Loucy (cell line): ENCODE measurements around the gene UBE2J2.

Experiments
- H2AFZ ChIP-seq: fragments of 200-600 bp; sonication (generic); 2 replicates; pipeline ENCODE4 v1.6.0; 2016; ENCODE audit warnings: antibody characterized with exemption, mild to moderate bottlenecking, low read length, moderate library complexity
- H3F3A ChIP-seq: fragments of 200-600 bp; 2 replicates; pipeline ENCODE4 v1.6.0; 2016; ENCODE audit warnings: antibody characterized with exemption, low read depth, mild to moderate bottlenecking
- H3K27me3 ChIP-seq: fragments of 200-600 bp; sonication (generic); 2 replicates; pipeline ENCODE4 v1.6.1; 2014; ENCODE audit warnings: low read length, mild to moderate bottlenecking; ENCODE audit not compliant: insufficient read depth, poor library complexity, severe bottlenecking
- H3K36me3 ChIP-seq: fragments of 200-600 bp; sonication (generic); 2 replicates; pipeline ENCODE4 v1.6.1; 2016; ENCODE audit warnings: low read length; ENCODE audit not compliant: insufficient read depth
- H3K4me1 ChIP-seq: fragments of 200-600 bp; sonication (generic); 2 replicates; pipeline ENCODE4 v1.5.1; 2014; ENCODE audit warnings: low read length, mild to moderate bottlenecking; ENCODE audit not compliant: insufficient read depth, poor library complexity, severe bottlenecking
- H3K4me2 ChIP-seq: fragments of 200-600 bp; sonication (generic); 2 replicates; pipeline ENCODE4 v1.6.0; 2014; ENCODE audit warnings: antibody characterized with exemption, low read length, low read depth, mild to moderate bottlenecking; ENCODE audit not compliant: poor library complexity, severe bottlenecking
- H3K4me3 ChIP-seq: fragments of 200-600 bp; sonication (generic); 2 replicates; pipeline ENCODE4 v1.5.1; 2014; ENCODE audit warnings: low read length, mild to moderate bottlenecking, mixed read lengths; ENCODE audit not compliant: poor library complexity, severe bottlenecking
- H3K79me2 ChIP-seq: fragments of 200-600 bp; sonication (generic); 2 replicates; pipeline ENCODE4 v1.6.1; 2014; ENCODE audit warnings: low read length; ENCODE audit not compliant: insufficient read depth
- H3K9ac ChIP-seq: fragments of 200-600 bp; sonication (generic); 2 replicates; pipeline ENCODE4 v1.6.0; 2014; ENCODE audit warnings: mild to moderate bottlenecking, low read depth, low read length, moderate library complexity; ENCODE audit not compliant: poor library complexity, severe bottlenecking
- H3K9me2 ChIP-seq: fragments of 200-600 bp; sonication (generic); replicated peaks from 2 replicates; pipeline ENCODE4 v1.6.1; 2016; ENCODE audit warnings: low read depth, low read length, mixed read lengths
- H3K9me3 ChIP-seq: fragments of 200-600 bp; sonication (generic); 2 replicates; pipeline ENCODE4 v1.6.1; 2014; ENCODE audit warnings: mild to moderate bottlenecking, antibody characterized with exemption, low read length, low read depth; ENCODE audit not compliant: insufficient read depth
- H4K20me1 ChIP-seq: fragments of 200-600 bp; sonication (generic); 2 replicates; pipeline ENCODE4 v1.6.0; 2014; ENCODE audit warnings: antibody characterized with exemption, low read length, mild to moderate bottlenecking; ENCODE audit not compliant: insufficient read depth, poor library complexity, severe bottlenecking
- CTCF ChIP-seq: fragments of 200-600 bp; sonication (generic); conservative IDR thresholded peaks from 2 replicates; pipeline ENCODE4 v1.5.1; 2014; ENCODE audit warnings: mild to moderate bottlenecking, antibody characterized with exemption, low read length
- EZH2phosphoT487 ChIP-seq: fragments of 200-600 bp; IDR thresholded peaks from 2 replicates; pipeline ENCODE4 v1.6.1; 2018; ENCODE audit warnings: antibody characterized with exemption, mild to moderate bottlenecking, moderate library complexity, borderline replicate concordance

Gene UBE2J2

GRCh38 chr1:1259540-1259939, 14.1 kb downstream of the UBE2J2 start:
- no peak overlapping the region for H3K4me2 ChIP-seq
- H3K27me3 ChIP-seq, result no peaks in the 10 kb centered on the region
- no peaks in the 10 kb centered on the region for H3F3A ChIP-seq
- H4K20me1 ChIP-seq, result no peaks in the 10 kb centered on the region
- no peaks in the 10 kb centered on the region for H3K9me2 ChIP-seq
- H3K36me3 ChIP-seq, result peaks cover 31% of the 10 kb centered on the region; the same call in 1 of the 2 replicates
- H3K9ac ChIP-seq, result no peak overlapping the region
- H3K9me3 ChIP-seq, result no peaks in the 10 kb centered on the region
- H3K4me3 ChIP-seq, result no peak overlapping the region
- no peak for TF ChIP-seq EZH2phosphoT487
- no peak for TF ChIP-seq CTCF
- peaks cover 4% of the 10 kb centered on the region; the same call in 1 of the 2 replicates for H3K79me2 ChIP-seq
- no peak overlapping the region for H2AFZ ChIP-seq
- H3K4me1 ChIP-seq, result no peaks in the 10 kb centered on the region

GRCh38 chr1:1259119-1259488, 14.6 kb downstream of the UBE2J2 start:
- H4K20me1 ChIP-seq, result no peaks in the 10 kb centered on the region
- H3K4me2 ChIP-seq, result no peak overlapping the region
- H3K4me1 ChIP-seq, result no peaks in the 10 kb centered on the region
- H2AFZ ChIP-seq, result no peak overlapping the region
- no peak overlapping the region for H3K9ac ChIP-seq
- H3K36me3 ChIP-seq, result peaks cover 32% of the 10 kb centered on the region; the same call in 1 of the 2 replicates
- H3K79me2 ChIP-seq, result peaks cover 4% of the 10 kb centered on the region; the same call in 1 of the 2 replicates
- H3K9me2 ChIP-seq, result no peaks in the 10 kb centered on the region
- TF ChIP-seq EZH2phosphoT487 (no peak), CTCF (no peak)
- H3K27me3 ChIP-seq, result no peaks in the 10 kb centered on the region
- no peak overlapping the region for H3K4me3 ChIP-seq
- no peaks in the 10 kb centered on the region for H3F3A ChIP-seq
- H3K9me3 ChIP-seq, result no peaks in the 10 kb centered on the region

- no peak overlapping the region for H3K9ac ChIP-seq
- H3F3A ChIP-seq, result no peaks in the 10 kb centered on the region
- H3K79me2 ChIP-seq, result peaks cover 4% of the 10 kb centered on the region; the same call in 1 of the 2 replicates
- H4K20me1 ChIP-seq, result no peaks in the 10 kb centered on the region
- H3K4me2 ChIP-seq, result no peak overlapping the region
- H3K9me3 ChIP-seq, result no peaks in the 10 kb centered on the region
- no peak for TF ChIP-seq EZH2phosphoT487
- no peak for TF ChIP-seq CTCF
- H3K4me3 ChIP-seq, result no peak overlapping the region
- no peaks in the 10 kb centered on the region for H3K9me2 ChIP-seq
- H3K36me3 ChIP-seq, result peaks cover 27% of the 10 kb centered on the region; the same call in 1 of the 2 replicates
- H3K4me1 ChIP-seq, result no peaks in the 10 kb centered on the region
- H3K27me3 ChIP-seq, result no peaks in the 10 kb centered on the region
- H2AFZ ChIP-seq, result no peak overlapping the region
These were observed 16.4 kb downstream of the UBE2J2 start for GRCh38 chr1:1256956-1257871.
